Peyer's patch (tissue), 4 donors: ENCODE data around the gene ENOPH1.

ENCODE experiments used
- CTCF ChIP-seq, 6 experiments: fragments of 450-650 bp in 4 of 6; fragments of 200-600 bp in 2 of 6; sonication (generic) in 1 of 6; IDR thresholded peaks; one replicate each; pipeline ENCODE4 v1.5.1; 2017 to 2019; ENCODE audit warnings: antibody characterized with exemption in 6 of 6, mild to moderate bottlenecking in 3 of 6, moderate library complexity in 1 of 6
- POLR2A ChIP-seq, 2 donors: fragments of 450-650 bp; IDR thresholded peaks; one replicate each; pipeline ENCODE4 v1.5.1; 2017; ENCODE audit warnings: antibody characterized with exemption in 2 of 2, mild to moderate bottlenecking in 2 of 2, moderate library complexity in 2 of 2

DNA sequence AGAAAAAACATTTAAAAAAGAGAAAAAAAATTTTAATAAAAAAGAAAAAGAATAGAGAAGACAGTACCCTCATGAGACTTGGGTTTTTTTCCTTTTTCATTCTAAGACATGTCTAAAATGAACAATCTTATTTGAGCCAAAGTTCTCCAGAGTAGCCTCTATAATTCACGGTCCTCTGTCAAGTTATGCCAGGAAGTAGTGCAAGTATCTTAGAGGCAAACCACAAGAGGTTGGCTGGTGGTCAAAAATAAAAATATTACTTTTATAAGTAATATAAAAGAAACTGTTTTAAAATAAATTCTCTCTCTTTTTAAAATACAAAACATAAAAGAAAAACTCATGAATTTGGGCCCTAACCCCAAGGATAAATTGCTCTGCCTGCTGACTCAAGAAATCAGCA, 26.7 kb upstream of the ENOPH1 start:
- TF ChIP-seq CTCF (IDR thresholded peaks at IDR 0.05) (no peak), POLR2A (IDR thresholded peaks at IDR 0.05) (no peak)
